8988T (cell line): ENCODE results near the gene PRRC2B.

Experiments used
- DNase-seq: peaks from one replicate; pipeline ENCODE4 v3.0.0; 2011

PRRC2B gene

DNA sequence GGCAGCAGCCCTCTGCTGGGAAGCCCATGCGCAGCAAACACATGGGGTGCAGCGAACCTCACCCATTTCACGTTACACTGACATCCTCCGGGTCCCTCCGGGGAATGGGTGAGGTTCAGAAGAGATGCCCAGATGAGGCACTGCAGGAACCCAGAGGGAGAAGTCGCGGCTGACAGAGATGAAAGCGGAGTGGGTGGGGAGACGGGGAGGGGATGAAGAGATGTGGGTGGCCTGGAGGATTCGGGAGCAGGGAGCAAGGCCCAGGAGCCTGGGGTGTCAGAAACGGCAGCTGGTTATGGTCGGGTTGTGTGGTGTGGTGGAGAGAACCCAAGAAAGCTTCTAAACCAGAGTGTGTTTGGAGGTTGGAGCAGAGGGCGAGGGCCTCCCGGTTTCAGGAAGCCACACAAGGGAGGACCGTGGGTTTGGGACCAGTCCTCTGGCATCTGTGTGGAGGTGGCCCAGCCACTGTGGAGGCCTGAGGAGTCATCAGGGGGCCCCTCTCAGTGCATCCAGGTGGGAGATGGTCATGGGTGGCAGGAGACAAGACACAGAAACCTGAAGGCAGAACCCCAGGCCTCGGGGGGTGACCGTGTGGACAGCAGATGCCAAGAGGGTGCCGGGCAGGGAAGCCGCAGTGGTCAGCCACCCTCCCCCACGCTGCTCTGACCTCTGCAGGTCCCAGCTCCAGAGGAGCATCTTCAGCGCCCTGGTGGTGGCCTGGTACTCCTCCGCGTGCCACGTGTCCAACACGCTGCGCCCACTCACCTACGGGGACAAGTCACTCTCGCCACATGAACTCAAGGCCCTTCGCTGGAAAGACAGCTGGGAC lies 128.6 kb downstream of the PRRC2B start:
- no peak for DNase-seq

DNA sequence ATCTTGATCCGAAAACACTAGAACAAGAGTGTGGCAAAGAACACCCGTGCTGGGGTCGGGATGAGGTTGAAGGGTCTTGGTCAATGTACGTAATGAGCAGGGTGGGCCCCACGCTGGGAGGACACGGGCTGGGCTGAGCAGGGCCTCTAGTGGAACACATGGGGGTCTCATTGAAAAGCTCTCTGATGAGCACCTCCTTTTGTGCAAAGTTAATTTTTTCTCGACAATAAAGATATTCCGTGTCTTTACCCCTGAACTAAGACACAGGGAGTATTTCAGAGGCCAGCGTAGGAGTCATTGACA lies 129.2 kb downstream of the PRRC2B start:
- DNase-seq, result no peak

DNA sequence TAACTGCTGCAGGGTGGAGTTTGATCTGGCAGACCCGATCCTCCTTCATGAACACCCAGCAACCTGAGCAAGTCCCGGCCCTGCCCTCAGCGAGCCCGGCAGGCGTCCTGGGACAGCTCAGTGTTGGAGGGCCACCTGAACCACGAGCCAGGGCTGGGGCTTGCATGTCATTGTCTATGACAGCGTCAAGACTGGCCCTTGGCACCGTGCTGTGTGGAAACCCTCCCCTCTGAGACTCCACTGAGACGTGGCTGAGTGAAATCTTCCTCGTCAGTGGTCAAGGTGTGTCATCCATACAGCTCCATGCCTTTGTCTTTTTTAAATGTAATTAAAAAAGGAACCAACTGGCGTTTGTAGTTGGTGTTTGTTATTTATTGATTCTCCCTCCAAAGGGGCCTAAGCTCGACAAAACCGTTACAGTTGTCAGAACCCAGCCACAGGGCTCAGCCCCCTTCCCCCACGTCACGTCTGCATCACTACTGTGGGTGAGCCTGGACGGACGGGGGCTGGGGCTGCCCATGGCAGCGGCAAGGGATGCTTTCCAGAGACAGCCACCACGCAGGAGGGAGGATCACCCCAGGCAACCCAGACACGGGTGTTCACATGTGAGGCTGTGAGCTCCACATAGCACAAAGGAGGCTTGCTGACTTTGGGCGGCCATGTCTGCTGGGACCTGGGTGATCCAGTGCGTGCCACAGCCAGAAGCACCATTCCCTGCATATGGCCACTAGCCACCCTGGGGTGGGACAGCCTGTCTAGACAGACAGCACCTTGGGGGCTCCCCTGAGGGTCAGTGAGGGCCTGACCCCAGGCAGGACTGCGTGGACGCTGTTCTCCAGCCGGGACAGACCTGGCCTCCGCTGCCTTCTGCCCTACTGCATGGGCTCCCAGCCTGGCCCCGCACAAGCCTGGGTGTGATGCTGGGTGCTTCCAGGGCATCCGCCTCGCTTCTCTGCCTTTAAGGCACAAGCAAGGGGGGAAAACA lies 129.9 kb downstream of the PRRC2B start:
- DNase-seq, result no peak

DNA sequence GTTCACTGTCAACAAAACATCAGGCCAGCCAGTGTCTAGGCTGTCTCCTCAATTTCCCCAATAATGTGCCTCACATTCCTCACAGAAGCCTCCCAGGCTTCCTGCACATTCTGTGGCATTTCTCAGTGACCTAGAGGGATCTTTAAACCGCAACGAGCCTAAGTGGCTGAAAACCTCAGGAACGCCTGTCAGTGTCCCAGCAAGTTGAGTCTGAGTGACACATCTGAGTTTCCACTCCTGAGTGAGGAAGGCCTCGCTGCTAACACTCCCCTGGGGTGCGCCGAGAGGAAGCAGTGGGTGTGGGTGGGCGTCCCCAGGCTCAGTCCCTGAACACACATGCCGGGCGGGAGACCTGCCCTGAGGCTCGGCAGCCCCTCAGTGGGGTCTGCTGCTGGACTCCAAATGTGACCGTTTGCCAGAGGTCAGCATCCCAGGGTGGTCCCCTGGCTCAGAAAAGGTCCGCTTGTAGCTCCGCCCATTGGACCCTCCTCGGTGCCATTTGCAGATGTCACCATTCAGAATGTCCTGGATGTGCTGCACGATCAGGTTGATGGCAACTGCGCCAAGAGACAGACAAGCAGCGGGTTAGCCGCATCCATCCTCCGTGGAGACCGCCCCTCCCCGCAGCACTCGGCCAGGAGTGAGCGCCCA lies 130.9 kb downstream of the PRRC2B start:
- DNase-seq, result no peak

- no peak for DNase-seq
Measured at GRCh38 chr9:131525643-131526565, 132.0 kb downstream of the PRRC2B start.

GRCh38 chr9:131528186-131528585 lies 134.3 kb downstream of the PRRC2B start:
- no peak for DNase-seq

DNA sequence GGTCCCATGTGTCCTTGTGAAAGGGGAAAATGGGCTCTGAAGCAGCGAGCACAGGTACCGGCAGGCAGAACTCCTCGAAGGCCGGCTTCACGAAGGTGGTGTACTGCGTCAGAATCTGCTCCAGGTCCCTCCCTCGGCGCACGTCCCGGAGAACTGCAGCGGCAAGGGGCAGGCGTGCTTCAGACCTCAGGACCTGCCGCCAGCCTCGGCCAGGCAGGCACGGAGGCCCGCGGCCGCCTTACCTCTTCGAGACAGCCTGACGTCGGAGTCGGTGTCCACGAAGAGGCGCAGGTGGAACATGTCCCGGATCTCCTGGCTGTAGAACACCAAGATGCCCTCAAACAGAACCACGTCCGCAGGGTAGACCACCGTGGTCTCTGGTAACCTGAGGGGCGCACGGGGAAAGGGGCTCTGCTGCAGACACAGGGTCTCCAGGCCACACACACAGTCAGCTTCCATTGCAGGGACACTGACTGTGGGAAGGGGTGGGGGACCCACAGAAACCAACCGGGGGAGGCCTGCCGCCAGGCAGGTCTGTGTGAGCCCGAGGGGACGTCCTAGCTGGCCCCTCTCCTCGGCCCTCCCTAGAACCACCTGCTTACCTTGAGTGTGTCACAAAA lies 135.1 kb downstream of the PRRC2B start:
- no peak for DNase-seq

DNA sequence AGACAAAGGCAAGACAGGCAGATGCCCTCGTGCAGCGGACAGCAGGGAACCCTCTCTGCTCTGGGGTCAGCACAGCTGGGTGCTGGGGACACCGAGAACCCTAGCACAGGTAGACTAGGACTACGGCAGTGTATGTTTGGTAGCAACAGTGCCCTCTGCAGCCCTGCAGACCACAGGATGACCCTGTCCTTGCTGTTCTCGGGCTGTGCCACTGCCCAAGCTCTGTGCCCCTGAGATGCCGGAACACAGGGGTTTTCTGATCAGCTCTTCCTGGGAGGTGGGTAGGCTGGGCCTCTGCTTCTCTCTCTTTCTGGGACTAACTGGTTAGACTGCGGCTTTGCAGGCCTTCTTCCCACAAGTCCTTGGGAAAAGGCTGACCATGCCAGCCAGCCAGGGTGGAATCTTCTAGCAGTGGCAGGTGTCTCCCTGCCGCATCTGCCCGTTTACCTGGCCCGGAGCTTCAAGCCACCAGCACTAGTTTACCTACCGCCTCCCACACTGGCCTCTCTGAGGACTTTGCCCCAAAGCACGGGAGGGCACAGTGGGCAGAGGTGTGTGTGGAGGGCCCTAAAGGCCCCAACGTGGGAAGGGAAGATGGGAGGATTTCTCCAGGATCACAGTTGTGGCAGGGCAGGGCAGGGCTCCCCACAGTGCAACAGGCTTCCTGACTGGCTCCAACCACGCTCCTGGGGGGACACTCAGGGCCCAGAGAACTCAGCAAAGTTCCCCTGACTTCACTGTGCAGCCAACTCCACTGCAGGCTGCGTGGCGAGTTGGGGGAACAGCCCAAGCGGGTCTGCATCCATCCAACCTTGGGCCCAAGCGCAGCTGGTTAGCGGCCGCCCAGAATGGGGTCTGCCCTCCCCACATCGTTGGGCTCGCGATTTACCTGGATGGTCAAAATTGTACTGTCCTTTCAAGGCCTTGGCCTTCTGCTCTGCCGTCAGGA lies 136.0 kb downstream of the PRRC2B start:
- DNase-seq, result no peak

GRCh38 chr9:131530546-131530919 lies 136.6 kb downstream of the PRRC2B start:
- peak; percentile 91 for DNase-seq

- DNase-seq, result peak; percentile 97
Measured at GRCh38 chr9:131530920-131531832, 137.3 kb downstream of the PRRC2B start, which contains the start of gene UCK1. UCK1 (minus strand) TSS chr9:131531263; CDS start chr9:131531174, 89 bp downstream.

DNA sequence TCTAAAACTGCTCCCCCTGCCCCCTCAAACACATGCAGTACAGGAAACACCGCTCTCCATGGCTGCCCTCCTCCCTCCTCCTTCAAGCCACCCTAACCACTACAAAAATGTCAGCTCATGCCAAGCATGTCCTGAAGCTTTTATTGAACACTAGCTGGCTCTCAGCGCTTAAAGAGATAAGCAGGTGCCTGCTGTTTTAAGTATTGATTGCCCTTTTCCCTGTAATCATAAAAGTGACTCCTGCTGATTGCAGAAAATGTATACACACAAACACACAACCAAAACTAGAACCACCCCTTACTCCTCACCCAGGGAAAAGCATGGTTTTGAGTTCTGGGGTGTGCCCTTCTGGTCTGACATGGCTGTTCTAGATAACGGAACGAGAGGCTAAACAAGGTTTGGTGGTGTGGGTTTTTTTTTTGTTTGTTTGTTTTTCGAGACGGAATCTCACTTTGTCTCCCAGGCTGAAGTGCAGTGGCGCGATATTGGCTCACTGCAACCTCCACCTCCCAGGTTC lies 140.9 kb downstream of the PRRC2B start:
- peak; percentile 4 for DNase-seq

GRCh38 chr9:131537946-131538345 lies 144.1 kb downstream of the PRRC2B start:
- no peak for DNase-seq

GRCh38 chr9:131539223-131539923 lies 145.5 kb downstream of the PRRC2B start:
- DNase-seq, result no peak

GRCh38 chr9:131543141-131543540 lies 149.3 kb downstream of the PRRC2B start:
- DNase-seq, result no peak

DNA sequence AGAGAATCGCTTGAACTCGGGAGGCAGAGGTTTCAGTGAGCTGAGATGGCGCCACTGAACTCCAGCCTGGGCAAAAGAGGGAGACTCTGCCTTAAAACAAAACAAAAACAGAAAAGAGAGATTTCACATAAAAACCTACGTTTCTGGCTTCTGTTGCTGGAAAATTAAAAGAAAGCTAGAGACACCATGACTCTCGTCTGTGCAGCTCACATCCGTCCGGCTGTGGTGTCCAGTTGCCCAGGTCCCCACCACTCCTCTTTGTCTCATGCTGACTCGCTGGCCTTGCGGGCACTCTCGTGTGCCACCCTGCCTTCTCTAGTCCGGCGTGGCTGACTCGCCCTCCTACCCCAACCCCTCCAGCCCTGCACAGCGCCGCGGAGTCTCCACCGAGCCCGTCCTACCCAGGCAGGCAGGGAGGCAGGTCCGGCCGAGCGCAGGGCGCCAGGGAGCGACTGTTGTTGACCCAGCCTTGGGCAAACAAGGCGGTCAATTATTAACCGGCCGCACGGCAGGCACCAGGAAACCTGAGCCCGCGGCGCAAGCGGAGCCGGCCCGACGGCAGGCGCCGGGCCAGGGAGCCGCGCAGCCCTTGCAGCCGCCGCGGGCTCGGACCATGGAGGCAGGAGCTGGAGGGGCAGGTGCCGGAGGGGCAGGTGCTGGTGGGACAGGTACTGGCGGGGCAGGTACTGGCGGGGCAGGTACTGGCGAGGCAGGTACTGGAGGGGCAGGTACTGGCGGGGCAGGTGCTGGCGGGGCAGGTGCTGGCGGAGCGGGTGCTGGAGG lies 151.3 kb downstream of the PRRC2B start, which contains the start of gene PRRT1B:
Gene PRRT1B, plus strand, starts transcription at position 521 of the 783 bp plus-strand sequence. Its CDS starts 93 bp downstream, at position 614.
- DNase-seq, result no peak

DNA sequence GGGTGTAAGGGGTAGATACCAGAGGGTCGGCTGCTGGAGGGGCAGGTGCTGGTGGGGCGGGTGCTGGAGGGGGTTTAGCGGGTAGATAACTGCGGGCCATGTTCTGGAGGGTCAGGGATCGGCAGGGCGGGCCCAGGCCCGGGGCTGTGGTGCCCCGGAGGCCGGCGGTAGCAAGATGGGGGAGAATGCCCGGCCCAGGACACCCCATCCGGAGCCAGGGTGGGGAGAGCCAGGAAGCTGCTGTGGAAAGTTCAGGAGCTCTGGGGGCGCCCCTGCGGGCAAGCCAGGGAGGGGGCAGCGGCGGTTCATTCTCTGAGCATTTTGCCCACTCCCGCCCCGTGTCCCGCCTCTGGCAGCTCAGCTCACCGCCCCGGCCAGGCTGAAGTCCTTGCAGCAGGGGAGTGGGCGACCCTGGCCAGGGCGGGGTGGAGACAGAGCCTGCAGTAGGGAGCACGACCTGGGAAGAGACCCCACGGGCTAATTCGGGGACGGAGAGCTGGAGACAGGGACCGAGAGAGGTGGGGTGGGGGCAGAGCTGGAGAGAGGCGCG lies 152.0 kb downstream of the PRRC2B start:
- DNase-seq, result no peak
